ENCODE results near the gene R3HDML.
A peak's percentile ranks its signal among the peaks of the same experiment; 100 is the strongest.
"Not testable (repeated sequence)": the region's sequence is repeated elsewhere in the genome, so short reads cannot be mapped to it uniquely, and the experiment has no call there.

The R3HDML gene, protein sequence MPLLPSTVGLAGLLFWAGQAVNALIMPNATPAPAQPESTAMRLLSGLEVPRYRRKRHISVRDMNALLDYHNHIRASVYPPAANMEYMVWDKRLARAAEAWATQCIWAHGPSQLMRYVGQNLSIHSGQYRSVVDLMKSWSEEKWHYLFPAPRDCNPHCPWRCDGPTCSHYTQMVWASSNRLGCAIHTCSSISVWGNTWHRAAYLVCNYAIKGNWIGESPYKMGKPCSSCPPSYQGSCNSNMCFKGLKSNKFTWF

DNA sequence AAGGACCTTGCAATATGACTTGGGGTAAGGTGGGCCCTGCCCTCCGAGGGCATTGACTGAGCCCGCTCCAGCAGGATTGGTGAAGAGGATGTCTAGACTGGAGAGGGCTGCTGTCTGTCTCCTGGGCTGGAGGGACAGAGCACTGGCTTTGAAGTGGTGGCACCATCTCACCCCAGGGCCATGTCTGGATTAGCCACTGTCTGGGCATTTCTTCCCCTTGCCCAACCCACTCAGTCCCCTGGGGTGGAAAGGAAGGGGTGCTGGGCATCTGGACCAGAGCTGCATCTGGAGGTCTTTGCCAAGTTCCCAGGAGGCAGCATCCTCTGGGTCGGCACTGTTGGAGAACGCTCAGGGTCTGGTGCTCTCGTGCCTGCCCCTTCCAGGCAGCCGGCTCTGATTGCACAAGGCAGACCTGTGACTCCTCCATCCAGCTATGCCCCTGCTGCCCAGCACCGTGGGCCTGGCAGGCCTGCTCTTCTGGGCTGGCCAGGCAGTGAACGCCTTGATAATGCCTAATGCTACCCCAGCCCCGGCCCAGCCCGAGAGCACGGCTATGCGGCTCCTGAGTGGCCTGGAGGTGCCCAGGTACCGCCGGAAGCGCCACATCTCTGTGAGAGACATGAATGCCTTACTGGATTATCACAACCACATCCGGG, at the start of gene R3HDML:
Gene R3HDML, plus strand, starts transcription at position 319 of the 656 bp plus-strand sequence. Its CDS starts 115 bp downstream, at position 434.
- DNase-seq: no peak

- no peak for DNase-seq
Measured at GRCh38 chr20:44287272-44288097, 49.4 kb upstream of the R3HDML start.

DNA sequence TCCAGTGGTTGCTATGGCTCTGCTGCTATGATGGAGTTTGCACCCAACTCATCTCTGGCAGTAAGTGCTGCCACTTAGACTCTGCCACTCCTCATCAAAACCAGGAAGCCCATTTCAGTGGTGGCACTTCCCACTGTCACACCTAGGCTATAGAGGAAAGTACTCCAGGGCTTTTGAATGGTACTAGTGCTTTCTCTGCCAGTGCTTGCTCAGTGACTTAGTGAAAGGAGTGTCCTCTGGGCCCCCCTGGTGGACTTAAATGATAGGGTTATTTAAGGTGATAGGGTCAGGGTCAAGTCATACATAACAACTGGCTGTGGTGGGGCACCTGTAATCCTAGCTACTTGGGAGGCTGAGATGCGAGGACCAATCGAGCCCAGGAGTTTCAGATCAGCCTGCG, 48.6 kb upstream of the R3HDML start:
- DNase-seq: no peak

GRCh38 chr20:44291754-44292153, 45.1 kb upstream of the R3HDML start:
- DNase-seq: no peak

GRCh38 chr20:44296011-44296410, 40.8 kb upstream of the R3HDML start:
- no peak for DNase-seq

GRCh38 chr20:44297721-44298120, 39.1 kb upstream of the R3HDML start:
- DNase-seq: no peak

DNA sequence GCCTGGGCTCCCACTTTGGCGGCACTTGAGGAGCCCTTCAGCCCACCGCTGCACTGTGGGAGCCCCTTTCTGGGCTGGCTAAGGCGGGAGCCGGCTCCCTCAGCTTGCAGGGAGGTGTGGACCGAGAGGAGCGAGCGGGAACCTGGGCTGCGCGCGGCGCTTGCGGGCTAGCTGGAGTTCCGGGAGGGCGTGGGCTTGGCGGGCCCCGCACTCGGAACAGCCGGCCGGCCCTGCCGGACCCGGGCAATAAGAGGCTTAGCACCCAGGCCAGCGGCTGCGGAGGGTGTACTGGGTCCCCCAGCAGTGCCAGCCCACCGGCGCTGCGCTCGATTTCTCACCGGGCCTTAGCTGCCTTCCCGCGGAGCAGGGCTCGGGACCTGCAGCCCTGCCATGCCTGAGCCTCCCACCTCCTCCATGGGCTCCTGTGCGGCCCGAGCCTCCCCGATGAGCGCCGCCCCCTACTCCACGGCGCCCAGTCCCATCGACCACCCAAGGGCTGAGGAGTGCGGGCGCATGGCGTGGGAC, 37.8 kb upstream of the R3HDML start:
- not testable (repeated sequence) for DNase-seq

- no peak for DNase-seq
Measured at GRCh38 chr20:44301285-44301684, 35.6 kb upstream of the R3HDML start.

DNA sequence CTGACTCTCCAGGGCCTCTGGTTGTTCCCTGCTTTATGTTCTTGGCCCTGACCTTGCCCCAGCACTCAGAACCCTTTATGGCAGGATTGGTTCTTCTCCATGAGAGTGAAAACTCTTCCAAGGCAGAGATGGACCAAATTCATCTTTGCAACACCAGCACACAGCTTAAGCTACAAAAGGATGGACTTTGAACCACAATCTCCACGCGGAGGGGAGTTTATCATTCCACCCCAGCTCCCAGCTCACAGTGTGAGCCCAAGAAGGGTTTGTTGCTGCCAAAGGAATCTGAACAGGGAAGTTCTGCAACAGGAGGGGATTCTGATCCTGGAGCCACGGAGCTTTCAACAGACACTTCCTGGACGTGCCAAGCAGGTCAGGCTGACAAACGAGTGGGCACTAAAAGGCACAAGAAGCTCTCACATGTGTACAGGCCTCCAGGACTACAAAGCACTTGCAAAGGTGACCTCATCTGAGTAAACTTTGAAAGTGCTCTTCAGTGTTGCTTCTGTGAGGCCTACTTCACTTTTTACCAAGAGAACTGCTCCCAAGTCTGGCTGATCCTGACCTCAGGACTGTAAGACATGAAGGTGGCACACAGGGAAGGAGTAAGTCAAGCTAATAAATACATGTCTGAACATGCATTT, 34.7 kb upstream of the R3HDML start:
- DNase-seq: no peak

DNA sequence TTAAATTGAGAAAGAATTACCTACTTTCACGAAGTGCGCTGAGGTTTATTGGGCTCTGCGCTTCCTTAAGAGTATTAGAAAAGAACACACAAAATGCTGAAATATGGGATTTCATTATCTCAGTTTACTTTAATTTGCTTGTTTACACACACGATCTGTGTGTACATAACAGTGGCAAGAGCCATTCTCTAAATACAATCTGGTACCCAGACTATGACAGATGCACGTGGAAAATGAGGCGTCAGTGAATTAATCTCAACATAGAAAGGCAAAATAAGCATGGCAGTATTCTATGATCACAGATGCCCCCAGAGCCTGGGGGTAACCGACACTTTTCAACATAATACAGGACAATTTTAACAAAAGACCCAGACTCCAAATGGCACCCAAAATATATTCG, 34.1 kb upstream of the R3HDML start:
- no peak for DNase-seq

- no peak for DNase-seq
Measured at GRCh38 chr20:44304383-44304782, 32.5 kb upstream of the R3HDML start.

GRCh38 chr20:44306927-44307326, 29.9 kb upstream of the R3HDML start:
- DNase-seq: no peak

GRCh38 chr20:44309763-44310663, 26.8 kb upstream of the R3HDML start:
- DNase-seq: no peak

DNA sequence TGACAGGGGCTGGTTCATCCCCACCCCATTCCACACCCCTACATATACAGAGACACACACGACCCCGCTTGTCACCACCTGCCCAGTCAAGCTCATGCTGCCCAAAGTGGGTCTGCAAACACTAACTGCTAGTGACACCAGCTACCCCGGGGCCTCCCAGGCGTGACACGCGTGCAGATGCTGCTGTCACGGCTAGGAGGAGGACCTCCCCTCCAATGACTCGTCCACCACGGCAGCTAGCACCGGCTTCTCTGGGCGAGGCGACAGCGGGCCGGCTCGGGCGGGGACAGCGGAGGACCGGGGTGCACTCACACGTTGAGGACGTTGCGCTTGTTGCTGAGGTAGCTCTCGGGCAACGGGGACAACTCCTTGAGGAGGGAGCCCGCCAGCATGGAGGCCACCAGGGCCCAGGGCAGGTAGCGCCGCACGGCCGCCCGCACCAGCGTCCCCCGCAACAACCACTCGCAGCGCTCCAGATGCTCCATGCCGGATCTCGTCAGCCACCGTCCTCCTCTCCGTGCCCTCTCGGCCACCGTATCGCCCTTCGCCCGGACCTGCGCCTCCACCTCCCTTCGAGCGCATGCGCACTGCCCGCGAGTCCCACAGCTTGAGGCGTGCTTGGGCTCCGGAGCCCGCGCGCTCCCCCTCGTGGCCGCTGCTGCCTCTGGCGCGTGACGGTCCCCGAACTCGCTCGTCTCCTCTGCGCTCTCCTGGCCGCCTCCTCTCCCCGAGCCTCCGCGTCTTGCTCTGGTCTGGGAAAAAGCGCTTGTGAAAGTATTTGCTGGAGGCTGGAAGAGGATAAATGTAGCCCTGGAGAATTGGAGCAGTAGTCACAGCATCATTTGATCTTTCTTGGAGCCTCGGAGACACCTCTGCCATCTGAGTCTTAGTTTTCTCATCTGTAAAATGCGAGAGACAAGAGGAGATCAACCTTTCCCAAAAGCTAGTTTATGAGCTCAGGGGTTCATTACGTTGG, 25.9 kb upstream of the R3HDML start, which contains the start of gene FITM2:
Gene FITM2, minus strand, starts transcription at position 539 of the 976 bp plus-strand sequence. Its CDS starts 54 bp downstream, at position 485.
- DNase-seq: peak; percentile 91 to 98

DNA sequence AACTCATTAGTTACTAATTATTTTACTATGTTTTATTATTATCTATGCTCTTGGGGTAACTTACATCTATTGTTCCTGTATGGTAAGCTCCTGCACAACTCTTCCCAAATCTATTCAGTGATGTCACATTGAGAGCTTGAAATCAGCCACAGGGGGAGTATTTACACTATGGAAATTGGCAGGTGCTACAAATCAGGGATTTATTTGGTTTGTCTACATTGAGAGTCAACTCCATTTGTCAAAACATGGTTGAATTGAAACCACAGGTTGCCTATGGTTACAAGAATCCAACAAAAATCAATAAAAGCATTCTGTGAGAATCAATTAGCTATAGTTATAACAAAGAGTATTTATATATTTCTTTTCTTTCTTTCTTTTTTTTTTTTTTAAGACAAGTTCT, 22.0 kb upstream of the R3HDML start:
- DNase-seq: no peak

DNA sequence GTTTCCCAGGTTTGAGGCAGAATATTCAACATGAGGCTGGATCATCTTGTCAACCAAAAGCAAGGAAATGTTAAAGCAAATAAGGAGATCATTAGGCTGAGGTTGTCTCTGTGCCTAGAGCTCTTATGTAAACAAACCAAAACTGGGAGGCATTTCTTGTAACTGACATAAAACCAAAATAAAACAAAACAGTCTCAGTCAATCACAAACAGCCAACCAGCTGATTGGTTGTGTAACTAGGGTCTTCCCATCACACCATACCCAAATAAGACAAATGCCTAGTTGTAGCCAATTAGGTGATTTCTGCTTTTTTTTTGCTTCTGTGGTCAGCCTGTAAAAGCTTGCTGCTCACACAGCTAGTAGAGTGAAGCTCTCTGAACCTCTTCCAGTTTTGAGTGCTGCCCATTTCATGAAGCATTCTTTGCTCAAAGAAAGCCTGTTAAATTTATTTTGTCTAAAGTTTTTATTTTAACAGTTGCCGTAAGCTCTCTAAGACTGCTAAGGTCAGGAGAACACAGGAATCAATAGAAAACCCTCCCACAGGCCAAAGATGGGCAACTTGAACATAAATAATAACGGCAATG, 16.9 kb upstream of the R3HDML start:
- no peak for DNase-seq

DNA sequence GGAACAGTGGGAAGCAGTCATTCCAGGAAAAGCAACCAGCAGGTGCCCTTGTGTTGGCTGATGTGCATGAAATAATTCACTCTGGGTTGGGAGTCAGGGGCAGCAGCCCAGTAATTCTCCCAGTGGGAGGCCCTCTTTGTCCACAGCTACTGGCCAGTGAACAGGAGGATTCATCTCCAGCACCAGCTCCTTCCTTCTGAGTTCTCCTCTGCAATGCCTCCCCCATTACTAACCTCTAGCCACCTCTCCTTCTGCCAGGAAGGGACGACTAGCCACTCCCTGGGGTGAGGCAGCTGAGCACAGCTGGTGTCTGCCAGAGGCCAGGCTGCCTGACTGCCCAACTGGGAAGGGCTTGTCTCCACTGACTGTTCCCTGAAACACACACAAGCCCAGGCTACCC, 12.5 kb upstream of the R3HDML start:
- no peak for DNase-seq

DNA sequence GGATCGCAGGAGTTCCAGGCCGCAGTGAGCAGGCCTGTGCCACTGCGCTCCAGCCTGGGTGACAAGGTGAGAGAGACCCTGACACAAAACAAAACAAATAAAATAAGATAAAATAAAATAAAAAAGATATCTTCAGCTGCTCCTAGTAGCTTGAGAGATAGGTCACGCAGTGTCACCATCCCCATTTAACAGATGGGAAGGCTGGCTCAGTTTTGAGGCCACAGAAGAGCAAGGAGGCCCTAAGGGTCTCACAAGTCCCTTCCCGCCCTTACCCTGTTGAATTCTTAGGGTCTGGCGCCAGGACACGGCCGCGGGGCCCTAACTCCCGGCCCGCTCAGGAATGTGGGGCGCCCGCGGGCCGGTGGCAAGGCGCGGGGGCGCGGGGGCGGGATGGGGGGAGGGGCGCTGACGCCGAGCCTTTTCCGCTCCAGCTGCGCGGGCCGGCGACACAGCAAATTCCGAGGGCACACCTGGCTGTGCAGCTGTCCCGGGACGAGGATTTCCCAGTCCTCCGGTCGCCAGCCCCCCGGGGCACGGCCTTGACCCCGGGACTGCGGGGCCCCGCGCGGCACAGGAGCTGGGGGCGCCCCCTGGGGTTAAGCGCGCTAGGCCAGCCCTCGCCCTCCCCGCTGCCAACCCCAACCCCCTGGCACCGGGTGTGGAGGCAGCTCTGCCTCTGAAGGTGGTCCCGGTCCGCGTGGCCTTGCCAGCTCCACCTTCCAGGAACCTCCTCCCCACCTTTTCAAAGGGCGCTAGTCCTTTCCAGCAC, 10.3 kb upstream of the R3HDML start:
- no peak for DNase-seq

GRCh38 chr20:44327748-44328147, 9.1 kb upstream of the R3HDML start:
- DNase-seq: not testable (repeated sequence)

Data from NCI-H526 (cell line).